COR-L47 (cell line): ENCODE measurements around the gene RALY.
"Not testable (repeated sequence)": the region's sequence is repeated elsewhere in the genome, so short reads cannot be mapped to it uniquely, and the experiment has no call there.

Source experiments
- DNase-seq: peaks from one replicate; lab custom pipeline; 2025; lab: John Stamatoyannopoulos, UW

The RALY gene

DNA sequence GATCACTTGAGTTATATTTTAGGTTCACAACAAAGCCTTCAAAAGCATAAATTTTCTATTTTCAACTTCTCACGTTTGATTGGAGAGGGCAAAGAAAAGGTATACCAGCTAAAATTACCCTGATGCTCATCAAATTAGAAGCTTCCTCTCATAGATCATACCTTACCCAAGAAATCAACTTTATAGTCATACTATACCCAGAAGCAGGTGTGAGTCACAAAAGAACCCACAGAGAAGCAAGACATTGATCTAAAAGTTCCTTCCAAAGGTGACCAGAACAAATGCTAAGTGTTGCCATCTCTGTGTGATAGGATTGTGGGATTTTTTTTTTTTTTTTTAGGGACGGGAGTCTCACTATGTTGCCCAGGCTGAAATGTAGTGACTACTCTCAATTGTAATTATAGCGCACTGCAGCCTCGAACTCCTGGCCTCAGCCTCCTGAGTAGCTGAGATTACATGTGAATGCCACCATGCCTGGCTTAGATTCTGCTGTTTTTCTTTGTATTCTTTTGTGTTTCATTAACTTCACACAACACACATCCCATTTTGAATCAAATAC lies 115.0 kb downstream of the RALY start:
- DNase-seq, result no peak

DNA sequence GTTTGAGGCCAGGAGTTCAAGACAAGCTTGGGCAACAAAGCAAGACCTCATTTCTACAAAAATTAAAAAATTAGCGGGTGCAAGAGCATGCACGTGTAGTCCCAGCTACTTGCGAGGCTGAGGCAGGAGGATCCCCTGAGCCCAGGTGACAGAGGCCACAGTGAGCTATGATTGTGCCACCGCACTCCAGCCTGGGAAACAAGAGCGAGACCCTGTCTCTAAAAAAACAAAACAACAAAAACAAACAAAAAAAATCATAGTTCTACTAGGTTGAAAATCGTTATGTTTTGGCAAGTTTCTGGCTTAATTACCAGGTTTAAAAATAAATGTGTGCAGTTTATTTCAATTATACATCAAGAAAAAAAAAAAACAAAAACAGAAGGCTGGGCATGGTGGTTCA lies 115.7 kb downstream of the RALY start:
- no peak for DNase-seq

- no peak for DNase-seq
Measured at GRCh38 chr20:34110025-34110744, 116.5 kb downstream of the RALY start.

GRCh38 chr20:34110745-34111641 lies 117.3 kb downstream of the RALY start:
- DNase-seq, result no peak

DNA sequence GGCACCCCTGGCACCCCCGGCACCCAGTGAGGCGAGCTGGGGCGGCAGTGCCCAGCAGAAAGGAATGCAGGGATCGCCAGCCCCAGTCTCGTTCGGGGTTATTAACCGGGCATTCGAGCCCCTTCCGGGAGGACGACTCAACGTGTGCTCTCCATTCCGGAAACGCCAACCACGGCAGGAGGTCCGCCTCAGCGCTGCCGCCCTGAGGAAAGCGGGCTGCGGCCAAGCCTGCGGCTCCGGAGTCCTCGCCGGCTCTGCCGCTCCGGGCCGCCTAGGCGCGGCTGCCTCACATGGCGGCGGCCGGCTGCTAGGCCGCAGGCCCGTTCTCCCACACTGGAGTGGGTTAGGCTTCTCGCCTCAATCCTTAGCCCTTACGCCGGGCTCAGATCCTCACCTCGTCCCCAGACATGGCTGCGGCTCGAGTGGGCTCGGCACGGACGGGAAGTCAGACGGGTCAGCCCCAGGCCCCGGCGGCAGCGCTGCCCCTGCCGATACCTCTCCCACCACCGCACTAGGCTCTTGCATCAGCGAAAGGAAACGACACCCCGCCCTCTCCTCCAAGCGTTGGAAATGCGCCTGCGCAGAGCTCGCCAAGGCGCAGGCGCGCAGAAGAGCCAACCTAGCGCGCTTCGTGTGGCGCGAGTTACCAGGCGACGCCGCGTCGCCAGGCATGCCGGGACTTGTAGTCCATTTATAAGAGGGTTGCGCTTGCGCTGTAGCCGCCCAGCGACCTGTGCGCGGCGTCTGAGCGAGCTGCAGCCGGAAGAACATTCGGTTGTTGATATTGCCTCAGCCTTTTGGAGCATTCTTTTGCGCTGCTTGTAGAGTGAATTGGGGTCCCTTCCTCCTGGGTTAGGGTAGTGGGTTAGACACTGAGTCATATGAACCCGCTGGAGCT lies 118.2 kb downstream of the RALY start, which contains the start of gene EIF2S2:
TSS of gene EIF2S2 (minus strand) at position 542 of the 898 bp plus-strand sequence. CDS start at position 409, 133 bp downstream.
- peak; percentile 98 for DNase-seq

DNA sequence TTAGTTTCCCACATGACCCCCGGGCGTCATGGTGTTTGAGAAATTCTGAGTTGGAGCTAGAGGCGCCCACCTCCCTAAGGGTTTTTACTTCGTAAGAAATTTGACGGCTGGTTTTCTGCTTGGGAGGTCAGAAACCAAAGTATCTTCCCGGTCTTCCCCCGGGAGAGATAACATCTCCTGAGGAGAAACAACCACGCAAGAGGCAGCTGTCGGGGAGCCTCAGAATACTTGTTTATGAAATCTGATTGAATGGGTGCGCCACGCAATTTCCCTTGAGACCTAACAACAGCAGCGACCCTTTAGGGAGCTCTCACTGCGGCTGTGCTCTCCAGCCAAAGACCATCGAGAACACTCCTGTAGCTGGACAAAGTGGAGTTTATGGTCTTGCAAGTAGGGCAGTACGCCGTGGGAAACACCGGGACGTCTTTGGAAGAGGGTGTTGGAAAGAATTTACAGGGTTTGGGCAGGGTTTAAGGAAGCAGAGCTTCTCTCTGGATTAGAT lies 118.9 kb downstream of the RALY start:
- DNase-seq, result no peak

DNA sequence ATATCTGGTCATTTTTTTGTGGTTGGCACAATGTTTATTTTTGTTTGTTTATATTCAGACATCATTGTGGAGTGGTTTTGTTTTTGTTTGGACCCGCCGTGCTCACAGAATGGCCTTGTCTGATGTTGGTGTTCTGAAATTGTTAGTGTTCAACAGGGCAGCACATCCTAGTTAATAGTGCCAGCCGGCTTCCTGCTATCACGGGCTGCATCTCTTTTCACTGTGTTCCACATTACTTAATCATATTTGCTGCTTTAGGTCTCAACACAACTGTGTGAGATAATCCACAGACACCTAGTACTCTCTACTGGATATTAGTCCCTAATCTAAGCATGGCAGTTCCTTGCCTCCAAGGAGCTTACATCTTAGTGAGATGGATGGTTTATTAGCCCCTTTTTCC lies 121.1 kb downstream of the RALY start:
- DNase-seq, result no peak

GRCh38 chr20:34115232-34115631 lies 121.5 kb downstream of the RALY start:
- DNase-seq, result no peak

- no peak for DNase-seq
Measured at GRCh38 chr20:34120213-34120612, 126.5 kb downstream of the RALY start.

DNA sequence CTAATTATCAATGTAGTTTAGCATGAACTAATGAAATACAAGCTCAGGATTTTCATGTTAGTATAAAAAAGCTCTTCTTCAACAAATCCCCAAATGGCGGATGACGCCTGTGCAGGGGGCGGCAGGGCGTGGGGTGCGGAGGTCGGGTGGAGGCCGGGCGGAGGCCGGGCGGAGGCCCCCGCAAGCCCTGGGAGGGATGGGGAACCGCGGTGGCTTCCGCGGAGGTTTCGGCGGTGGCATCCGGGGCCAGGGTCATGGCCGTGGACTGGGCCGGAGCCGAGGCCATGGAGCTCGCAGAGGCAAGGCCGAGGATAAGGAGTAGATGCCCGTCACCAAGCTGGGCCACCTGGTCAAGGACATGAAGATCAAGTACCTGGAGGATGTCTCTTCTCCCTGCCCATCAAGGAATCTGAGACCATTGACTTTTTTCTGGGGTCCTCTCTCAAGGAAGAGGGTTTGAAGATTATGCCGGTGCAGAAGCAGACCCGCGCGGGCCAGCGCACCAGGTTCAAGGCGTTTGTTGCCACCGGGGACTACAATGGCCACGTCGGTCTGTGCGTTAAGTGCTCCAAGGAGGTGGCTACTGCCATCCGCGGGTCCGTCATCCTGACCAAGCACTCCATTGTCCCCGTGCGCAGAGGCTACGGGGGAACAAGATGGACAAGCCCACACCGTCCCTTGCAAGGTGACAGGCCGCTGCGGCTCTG lies 128.7 kb downstream of the RALY start:
- no peak for DNase-seq

- no peak for DNase-seq
Measured at GRCh38 chr20:34123309-34123708, 129.6 kb downstream of the RALY start.

- no peak for DNase-seq
Measured at GRCh38 chr20:34124469-34125249, 130.9 kb downstream of the RALY start.

DNA sequence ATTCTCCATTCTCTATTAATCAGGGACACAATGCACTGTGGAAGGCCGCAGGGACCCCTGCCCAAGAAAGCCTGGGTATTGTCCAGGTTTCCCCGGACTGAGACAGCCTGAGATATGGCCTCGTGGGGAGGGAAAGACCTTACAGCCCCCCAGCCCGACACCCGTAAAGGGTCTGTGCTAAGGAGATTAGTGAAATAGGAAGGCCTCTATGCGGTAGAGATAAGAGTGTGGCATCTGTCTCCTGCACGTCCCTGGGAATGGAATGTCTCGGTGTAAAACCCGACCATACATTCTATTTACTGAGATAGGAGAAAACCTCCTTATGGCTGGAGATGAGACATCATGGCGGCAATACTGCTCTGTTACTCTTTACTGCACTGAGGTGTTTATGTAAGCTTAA lies 134.1 kb downstream of the RALY start:
- DNase-seq, result no peak

DNA sequence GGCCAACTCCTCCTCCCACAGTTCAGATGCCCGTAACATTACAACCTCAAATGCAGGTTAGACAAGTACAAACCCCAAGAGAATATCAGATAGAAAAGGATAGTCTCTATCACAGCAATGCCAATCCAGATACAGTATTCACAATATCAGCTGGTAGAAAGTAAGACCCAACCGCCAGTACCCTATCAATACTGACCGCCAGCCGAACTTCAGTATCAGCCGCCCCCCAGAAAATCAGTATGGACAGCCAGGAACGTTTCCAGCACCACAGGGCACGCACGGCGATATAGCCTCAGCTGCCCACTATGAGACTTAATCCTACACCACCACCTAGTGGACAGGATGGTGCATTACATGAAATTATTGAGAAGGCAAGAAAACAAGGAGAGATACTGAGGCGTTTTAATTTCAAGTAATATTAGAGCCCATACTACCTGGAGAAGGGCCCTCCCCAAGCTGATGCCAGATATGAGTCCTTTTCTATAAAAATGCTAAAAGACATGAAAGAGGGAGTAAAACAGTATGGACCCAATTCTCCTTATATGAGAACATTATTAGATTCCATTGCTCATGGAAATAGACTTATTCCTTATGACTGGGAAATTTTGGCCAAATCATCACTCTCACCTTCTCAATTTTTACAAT lies 135.9 kb downstream of the RALY start:
- DNase-seq, result peak; percentile 59

DNA sequence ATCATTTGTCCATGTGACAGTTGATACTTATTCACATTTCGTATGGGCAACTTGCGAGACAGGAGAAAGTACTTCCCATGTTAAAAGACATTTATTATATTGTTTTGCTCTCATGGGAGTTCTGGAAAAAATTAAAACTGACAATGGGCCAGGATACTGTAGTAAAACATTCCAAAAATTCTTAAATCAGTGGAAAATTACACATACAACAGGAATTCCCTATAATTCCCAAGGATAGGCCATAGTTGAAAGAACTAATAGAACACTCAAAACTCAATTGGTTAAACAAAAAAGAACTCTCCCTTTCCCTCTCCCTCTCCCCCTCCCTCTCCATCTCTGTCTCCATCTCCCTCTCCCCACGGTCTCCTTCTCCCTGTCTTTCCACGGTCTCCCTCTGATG lies 137.8 kb downstream of the RALY start:
- no peak for DNase-seq

DNA sequence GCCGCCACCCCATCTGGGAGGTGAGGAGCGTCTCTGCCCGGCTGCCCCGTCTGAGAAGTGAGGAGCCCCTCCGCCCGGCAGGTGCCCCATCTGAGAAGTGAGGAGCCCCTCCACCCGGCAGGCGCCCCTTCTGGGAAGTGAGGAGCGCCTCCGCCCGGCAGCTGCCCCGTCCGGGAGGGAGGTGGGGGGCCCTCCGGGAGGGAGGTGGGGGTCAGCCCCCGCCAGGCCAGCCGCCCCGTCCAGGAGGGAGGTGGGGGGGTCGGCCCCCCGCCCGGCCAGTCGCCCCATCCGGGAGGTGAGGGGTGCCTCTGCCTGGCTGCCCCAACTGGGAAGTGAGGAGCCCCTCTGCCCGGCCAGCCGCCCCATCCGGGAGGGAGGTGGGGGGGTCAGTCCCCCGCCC lies 138.8 kb downstream of the RALY start:
- not testable (repeated sequence) for DNase-seq

DNA sequence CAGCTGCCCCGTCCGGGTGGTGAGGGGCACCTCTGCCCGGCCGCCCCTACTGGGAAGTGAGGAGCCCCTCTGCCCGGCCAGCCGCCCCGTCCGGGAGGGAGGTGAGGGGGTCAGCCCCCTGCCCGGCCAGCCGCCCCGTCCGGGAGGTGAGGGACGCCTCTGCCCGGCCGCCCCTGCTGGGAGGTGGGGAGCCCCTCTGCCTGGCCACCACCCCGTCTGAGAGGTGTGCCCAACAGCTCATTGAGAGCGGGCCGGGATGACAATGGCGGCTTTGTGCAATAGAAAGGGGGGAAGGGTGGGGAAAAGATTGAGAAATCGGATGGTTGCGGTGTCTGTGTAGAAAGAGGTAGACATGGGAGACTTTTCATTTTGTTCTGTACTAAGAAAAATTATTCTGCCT lies 139.2 kb downstream of the RALY start:
- DNase-seq, result not testable (repeated sequence)

DNA sequence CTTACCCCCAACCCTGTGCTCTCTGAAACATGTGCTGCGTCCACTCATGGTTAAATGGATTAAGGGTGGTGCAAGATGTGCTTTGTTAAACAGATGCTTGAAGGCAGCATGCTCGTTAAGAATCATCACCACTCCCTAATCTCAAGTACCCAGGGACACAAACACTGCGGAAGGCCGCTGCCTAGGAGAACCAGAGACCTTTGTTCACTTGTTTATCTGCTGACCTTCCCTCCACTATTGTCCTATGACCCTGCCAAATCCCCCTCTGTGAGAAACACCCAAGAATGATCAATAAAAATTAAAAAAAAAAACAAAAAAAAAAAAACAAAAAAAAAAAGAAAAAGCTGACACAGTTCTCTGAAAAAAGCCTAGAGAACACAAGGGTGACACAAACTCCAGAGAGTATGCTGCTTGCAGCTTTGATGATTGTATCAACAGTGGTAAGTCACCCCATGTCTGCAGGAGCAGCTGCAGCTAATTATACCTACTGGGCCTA lies 139.7 kb downstream of the RALY start:
- peak; percentile 59 for DNase-seq
